CD4-positive, alpha-beta T cell treated with Interferon alpha-2 for 1 hour (primary cell): ENCODE measurements around the gene CCSAP.

Experiments
- DNase-seq, 2 donors: peaks; one replicate each; pipeline ENCODE4 v3.0.0-alpha.2; 2020 to 2022

Gene CCSAP

GRCh38 chr1:229285440-229285839 is 57.4 kb downstream of the CCSAP start:
- no peak for DNase-seq

- no peak for DNase-seq
These were observed 58.0 kb downstream of the CCSAP start for GRCh38 chr1:229284887-229285286.

- no peak for DNase-seq
These were observed 59.6 kb downstream of the CCSAP start for GRCh38 chr1:229283183-229283611.

GRCh38 chr1:229282295-229282823 is 60.5 kb downstream of the CCSAP start:
- no peak for DNase-seq

GRCh38 chr1:229281339-229281926 is 61.4 kb downstream of the CCSAP start:
- DNase-seq = no peak

- no peak for DNase-seq
These were observed 61.9 kb downstream of the CCSAP start for GRCh38 chr1:229280921-229281320.

GRCh38 chr1:229280037-229280828 is 62.6 kb downstream of the CCSAP start:
- no peak for DNase-seq

GRCh38 chr1:229279242-229279641 is 63.6 kb downstream of the CCSAP start:
- DNase-seq = no peak

GRCh38 chr1:229278120-229278741 is 64.6 kb downstream of the CCSAP start:
- DNase-seq = no peak

- DNase-seq = no peak
These were observed 67.8 kb downstream of the CCSAP start for GRCh38 chr1:229275005-229275404.

- no peak for DNase-seq
These were observed 69.2 kb downstream of the CCSAP start for GRCh38 chr1:229273507-229274232.

GRCh38 chr1:229272164-229273158 is 70.4 kb downstream of the CCSAP start:
- no peak for DNase-seq

- DNase-seq = peak; percentile 25 to 50
These were observed 71.2 kb downstream of the CCSAP start for GRCh38 chr1:229271448-229272159.
